GM12874 (cell line): ENCODE data around the gene C1orf94.

ENCODE experiments used
- CTCF ChIP-seq: IDR thresholded peaks from 2 replicates; pipeline ENCODE4 v1.5.1; 2011; ENCODE audit warnings: low read depth, mild to moderate bottlenecking, control low read depth, low read length, moderate library complexity; ENCODE audit not compliant: insufficient read depth

C1orf94 gene

GRCh38 chr1:34188418-34188817 is 11.7 kb downstream of the C1orf94 start:
- TF ChIP-seq CTCF: no peak

GRCh38 chr1:34188985-34189384 is 12.3 kb downstream of the C1orf94 start:
- no peak for TF ChIP-seq CTCF

GRCh38 chr1:34190692-34191091 is 14.0 kb downstream of the C1orf94 start:
- TF ChIP-seq CTCF: no peak

- no peak for TF ChIP-seq CTCF
Observed at GRCh38 chr1:34192621-34193020, 15.9 kb downstream of the C1orf94 start.

- no peak for TF ChIP-seq CTCF
Observed at GRCh38 chr1:34199927-34200326, 23.2 kb downstream of the C1orf94 start.

GRCh38 chr1:34212673-34213072 is 36.0 kb downstream of the C1orf94 start:
- no peak for TF ChIP-seq CTCF

- no peak for TF ChIP-seq CTCF
Observed at GRCh38 chr1:34213956-34214355, 37.2 kb downstream of the C1orf94 start.

GRCh38 chr1:34231441-34231840 is 54.7 kb downstream of the C1orf94 start:
- no peak for TF ChIP-seq CTCF
